NCI-H460 (cell line): ENCODE results near the gene PMEPA1. TPM values are rescaled to one million over a fixed set of nuclear protein-coding genes. Genes with fewer than 3 reads are reported as not detected.
A peak's percentile ranks its signal among the peaks of the same experiment; 100 is the strongest.

Experiments
- DNase-seq: peaks from one replicate; pipeline ENCODE4 v3.0.0-alpha.2; 2016; ENCODE audit warnings: low read depth; ENCODE audit errors: extremely low read depth
- total RNA-seq: library from RNA; depleted of rRNA; stranded (reverse); fragments of >200 nt; shearing (Covaris generic); gene quantifications from 2 replicates; pipeline ENCODE4 v1.2.3, GENCODE V29; 2014

PMEPA1 gene
- total RNA-seq, 1 experiment from 2014 or later: 3.1 TPM

GRCh38 chr20:57654998-57655808, 54.6 kb downstream of the PMEPA1 start:
- DNase-seq: no peak

- DNase-seq: peak; percentile 53
Measured at GRCh38 chr20:57654363-57654997, 55.3 kb downstream of the PMEPA1 start.

- DNase-seq: no peak
Measured at GRCh38 chr20:57653910-57654309, 55.9 kb downstream of the PMEPA1 start.

- no peak for DNase-seq
Measured at GRCh38 chr20:57653546-57653900, 56.3 kb downstream of the PMEPA1 start.

- no peak for DNase-seq
Measured at GRCh38 chr20:57652606-57653545, 56.9 kb downstream of the PMEPA1 start.

GRCh38 chr20:57651881-57652605, 57.8 kb downstream of the PMEPA1 start:
- DNase-seq: no peak

GRCh38 chr20:57650756-57651483, 58.9 kb downstream of the PMEPA1 start:
- DNase-seq: no peak

- DNase-seq: no peak
Measured at GRCh38 chr20:57650266-57650665, 59.5 kb downstream of the PMEPA1 start.

- DNase-seq: no peak
Measured at GRCh38 chr20:57649617-57650015, 60.2 kb downstream of the PMEPA1 start.

- DNase-seq: no peak
Measured at GRCh38 chr20:57648878-57649616, 60.8 kb downstream of the PMEPA1 start.

- no peak for DNase-seq
Measured at GRCh38 chr20:57647933-57648785, 61.7 kb downstream of the PMEPA1 start.

GRCh38 chr20:57647006-57647932, 62.5 kb downstream of the PMEPA1 start:
- DNase-seq: no peak

- no peak for DNase-seq
Measured at GRCh38 chr20:57638895-57639236, 70.9 kb downstream of the PMEPA1 start.

GRCh38 chr20:57638173-57638894, 71.5 kb downstream of the PMEPA1 start:
- DNase-seq: no peak

GRCh38 chr20:57633945-57634491, 75.8 kb downstream of the PMEPA1 start:
- no peak for DNase-seq

- no peak for DNase-seq
Measured at GRCh38 chr20:57632286-57632685, 77.5 kb downstream of the PMEPA1 start.
